Ovary (tissue), 9 donors: ENCODE measurements around the gene PDS5A. TPM values are rescaled to one million over a fixed set of nuclear protein-coding genes. Genes with fewer than 3 reads are reported as not detected.
"Not testable (repeated sequence)": the region's sequence is repeated elsewhere in the genome, so short reads cannot be mapped to it uniquely, and the experiment has no call there.

Experiments
- DNase-seq, 5 donors: peaks; one replicate each; pipeline ENCODE4 v3.0.0-alpha.2; 2019 to 2020
- H3K27ac ChIP-seq, 2 donors: fragments of 200-600 bp; one replicate each; pipeline versions ENCODE4 v1.5.1 to v1.8.0; 2019 to 2022
- H3K27me3 ChIP-seq: fragments of 200-600 bp; one replicate; pipeline ENCODE4 v1.8.0; 2022
- H3K36me3 ChIP-seq: fragments of 200-600 bp; sonication (generic); one replicate; pipeline ENCODE4 v1.5.1; 2019
- H3K4me1 ChIP-seq: one replicate; pipeline ENCODE4 v1.8.1; 2013; ENCODE audit warnings: mild to moderate bottlenecking, moderate library complexity; ENCODE audit not compliant: insufficient read depth
- H3K4me3 ChIP-seq: fragments of 200-600 bp; sonication (generic); one replicate; pipeline ENCODE4 v1.5.1; 2017
- H3K9me3 ChIP-seq, 2 donors: fragments of 200-600 bp in 1 of 2; sonication (generic) in 1 of 2; one replicate each; pipeline versions ENCODE4 v1.5.1 to v1.8.1; 2013 to 2019; ENCODE audit warnings: mild to moderate bottlenecking in 1 of 2, moderate library complexity in 1 of 2
- CTCF ChIP-seq, 3 donors: fragments of 450-650 bp in 2 of 3; fragments of 200-600 bp in 1 of 3; IDR thresholded peaks; one replicate each; pipeline versions ENCODE4 v1.5.1 to v1.8.0; 2016 to 2022; ENCODE audit warnings: antibody characterized with exemption in 3 of 3, mild to moderate bottlenecking in 1 of 3
- EP300 ChIP-seq: sonication (generic); formaldehyde crosslinking; IDR thresholded peaks from one replicate; pipeline ENCODE4 v1.6.1; 2017; ENCODE audit warnings: antibody characterized with exemption
- POLR2A ChIP-seq: fragments of 450-650 bp; IDR thresholded peaks from one replicate; pipeline ENCODE4 v1.6.1; 2017; ENCODE audit warnings: antibody characterized with exemption, mild to moderate bottlenecking, moderate library complexity
- WGBS, 3 donors: extraction: QIAGEN DNeasy Blood & Tissue Kit in 1 of 3; methylation state at CpG; one replicate each; pipeline versions ENCODE4 v1.1.5 to v1.1.7; 2013 to 2017; 5-methylcytosine and 5-hydroxymethylcytosine counted together
- intact Hi-C, 4 donors: fragments of 100-400 bp; cut with DNase I; formaldehyde crosslinking; loops; one replicate each; pipeline versions ENCODE4 v1.11.0 to v1.15.1; 2022 to 2023
- polyA plus RNA-seq, 2 donors: library from polyadenylated mRNA; stranded (reverse); fragments of 200-250 nt in 1 of 2; fragments of 350-450 nt in 1 of 2; fragmentation: Illumina TruSeq in 1 of 2; extraction: RNeasy Lipid Tissue Mini Kit (QIAGEN cat#74804) in 1 of 2; gene quantifications; one replicate each; pipeline ENCODE4 v1.2.3, GENCODE V29; 2013 to 2014
- total RNA-seq, 7 donors: library from RNA; depleted of rRNA in 2 of 7; stranded (reverse); fragments of >200 nt in 2 of 7; fragmentation: NEBNext Ultra II Directional in 3 of 7; extraction: Animal tissue kit (Norgen Biotek cat#: 25700) in 3 of 7; gene quantifications; one replicate each; pipeline versions ENCODE4 v1.1.0 to v1.2.4, GENCODE V29; 2016 to 2023
- donor health status: DM: no; HTN: no; CAD: no; lungs with moderate emphysema.
- donor health status: DM: no; HTN: no; CAD: no.
- donor health status: Bipolar disorder and iron deficiency.
- donor health status: DM: yes; HTN: yes; CAD: no.
- donor health status: DM: no; HTN: no; CAD: no.
- donor health status: DM: yes; HTN: yes; CAD: no.

PDS5A gene
- total and polyA plus RNA-seq, 9 donors = 20.9 to 68.8 (median 60.4) TPM

GRCh38 chr4:39978378-39978775, 666 bp upstream of the PDS5A start:
- H3K4me3 ChIP-seq = peak overlapping the region; percentile 95
- no peaks in the 10 kb centered on the region for H3K36me3 ChIP-seq
- intact Hi-C loops = loop anchor here (5.0 to 10.0 kb wide), 4 partner anchors 79 to 506 kb away; partner anchors contain the start of genes UBE2K (in 2 of the 4) and N4BP2 (in 1 of the 4)
- no peak for TF ChIP-seq POLR2A
- no peak for TF ChIP-seq CTCF (IDR thresholded peaks at IDR 0.05)
- DNase-seq = no peak
- no peaks in the 10 kb centered on the region for H3K9me3 ChIP-seq
- no peaks in the 10 kb centered on the region for H3K27me3 ChIP-seq
- H3K4me1 ChIP-seq = peaks cover 1% of the 10 kb centered on the region
- H3K27ac ChIP-seq = peak overlapping the region; percentile 90 to 91
- WGBS, 3 donors = 14 to 18% (median 16%) methylated on average over 5 of the region's 5 CpGs

GRCh38 chr4:39976945-39977488, 694 bp downstream of the PDS5A start:
- peak overlapping the region; percentile 95 for H3K4me3 ChIP-seq
- TF ChIP-seq POLR2A (no peak), EP300 (no peak), CTCF (IDR thresholded peaks at IDR 0.05) (no peak)
- no peaks in the 10 kb centered on the region for H3K27me3 ChIP-seq
- WGBS, 3 donors = 0 to 1% (median 1%) methylated on average over 30 to 54 of the region's 54 CpGs
- H3K4me1 ChIP-seq = peaks cover 1% of the 10 kb centered on the region
- peak overlapping the region; percentile 90 to 91 for H3K27ac ChIP-seq
- intact Hi-C loops = loop anchor here (1.0 to 10.0 kb wide), 8 partner anchors 80 to 508 kb away; partner anchors contain the start of genes UBE2K (in 3 of the 4) and N4BP2 (in 2 of the 4)
- H3K9me3 ChIP-seq = no peaks in the 10 kb centered on the region
- peak; percentile 43 to 75 (median 59) for DNase-seq
- no peaks in the 10 kb centered on the region for H3K36me3 ChIP-seq

GRCh38 chr4:39976141-39976944, 1.4 kb downstream of the PDS5A start:
- Histone ChIP-seq H3K4me1 (peaks cover 2% of the 10 kb centered on the region), H3K27ac (peak overlapping the region; percentile 90 to 91), H3K27me3 (no peaks in the 10 kb centered on the region), H3K36me3 (no peaks in the 10 kb centered on the region), H3K9me3 (no peaks in the 10 kb centered on the region), H3K4me3 (peak overlapping the region; percentile 95)
- WGBS, 3 donors = 1 to 2% (median 1%) methylated on average over 40 to 41 of the region's 41 CpGs
- peak; percentile 68 to 81 (median 76) for DNase-seq
- intact Hi-C loops = loop anchor here (1.0 to 10.0 kb wide), 8 partner anchors 80 to 508 kb away; partner anchors contain the start of genes UBE2K (in 3 of the 4) and N4BP2 (in 2 of the 4)
- TF ChIP-seq EP300 (no peak), CTCF (IDR thresholded peaks at IDR 0.05) (peak; percentile 69 to 84 (median 82)), POLR2A (no peak)

- H3K27me3 ChIP-seq = no peaks in the 10 kb centered on the region
- 46 to 65% (median 52%) methylated on average over 4 of the region's 4 CpGs for whole genome bisulfite sequencing, 3 donors
- H3K9me3 ChIP-seq = no peaks in the 10 kb centered on the region
- no peaks in the 10 kb centered on the region for H3K36me3 ChIP-seq
- H3K27ac ChIP-seq = peak overlapping the region in 1 of 2 donors; percentile 91
- TF ChIP-seq POLR2A = no peak
- TF ChIP-seq CTCF (IDR thresholded peaks at IDR 0.05) = no peak
- TF ChIP-seq EP300 = no peak
- peaks cover 8% of the 10 kb centered on the region for H3K4me1 ChIP-seq
- peak in 1 of 5 donors; percentile 26 for DNase-seq
- intact Hi-C loops = loop anchor here (1.0 to 10.0 kb wide), 8 partner anchors 81 to 507 kb away; partner anchors contain the start of genes UBE2K (in 3 of the 4) and N4BP2 (in 2 of the 4)
- H3K4me3 ChIP-seq = peak overlapping the region; percentile 95
Observed at GRCh38 chr4:39975488-39976089, 2.1 kb downstream of the PDS5A start.

GRCh38 chr4:39973052-39973451, 4.7 kb downstream of the PDS5A start:
- H3K27ac ChIP-seq, DNase-seq: not testable (repeated sequence)

More at GRCh38 chr4:39973052-39973451, 4.7 kb downstream of the PDS5A start:
- intact Hi-C loops = loop anchor here in 1 of 4 donors (10.0 kb wide), 1 partner anchor 268 kb away; no protein-coding TSS in a partner anchor
- not testable (repeated sequence) for H3K27me3 ChIP-seq, H3K4me3 ChIP-seq, H3K36me3 ChIP-seq, H3K4me1 ChIP-seq, H3K9me3 ChIP-seq
- 40 to 56% (median 49%) methylated on average over 6 of the region's 6 CpGs for WGBS, 3 donors
